Kidney epithelial cell (primary cell): Measurements from ENCODE around the gene PCDHGA1. TPM values are rescaled to one million over a fixed set of nuclear protein-coding genes. Genes with fewer than 3 reads are reported as not detected.

Experiments used
- DNase-seq: peaks from one replicate; pipeline ENCODE4 v3.0.0-alpha.2; 2010; ENCODE audit warnings: low read depth
- H3K27me3 ChIP-seq: 2 replicates; pipeline ENCODE4 v1.6.0; 2011; ENCODE audit warnings: low read length; ENCODE audit not compliant: control insufficient read depth, insufficient read depth
- H3K36me3 ChIP-seq: 2 replicates; pipeline ENCODE4 v1.5.1; 2011; ENCODE audit warnings: low read length; ENCODE audit not compliant: control insufficient read depth, insufficient read depth
- H3K4me3 ChIP-seq: 2 replicates; pipeline ENCODE4 v1.5.1; 2011; ENCODE audit warnings: low read depth, mild to moderate bottlenecking, control low read depth, low read length
- CTCF ChIP-seq: IDR thresholded peaks from 2 replicates; pipeline ENCODE4 v1.5.1; 2011; ENCODE audit warnings: mild to moderate bottlenecking, moderate library complexity, low read length, control low read depth, inconsistent platforms; ENCODE audit not compliant: insufficient read depth, poor library complexity, severe bottlenecking
- total RNA-seq: library from RNA; depleted of rRNA; stranded (reverse); fragments of >200 nt; gene quantifications from 2 replicates; pipeline ENCODE4 v1.2.3, GENCODE V29; 2015

Gene PCDHGA1
- total RNA-seq, 1 donor from 2014 or later: 0.67 TPM

- no peak for TF ChIP-seq CTCF
- Histone ChIP-seq H3K4me3 (no peak overlapping the region), H3K36me3 (no peaks in the 10 kb centered on the region), H3K27me3 (no peaks in the 10 kb centered on the region)
- DNase-seq: no peak
Measured at GRCh38 chr5:141518618-141519015, 188.3 kb downstream of the PCDHGA1 start.

- Histone ChIP-seq H3K4me3 (no peak overlapping the region), H3K36me3 (no peaks in the 10 kb centered on the region), H3K27me3 (no peaks in the 10 kb centered on the region)
- no peak for TF ChIP-seq CTCF
- DNase-seq: no peak
Measured at GRCh38 chr5:141519605-141520565, 189.6 kb downstream of the PCDHGA1 start.

- Histone ChIP-seq H3K27me3 (no peaks in the 10 kb centered on the region), H3K36me3 (no peaks in the 10 kb centered on the region), H3K4me3 (no peak overlapping the region)
- TF ChIP-seq CTCF: no peak
- peak; percentile 99 for DNase-seq
Measured at GRCh38 chr5:141521244-141521781, 191.0 kb downstream of the PCDHGA1 start.

- Histone ChIP-seq H3K4me3 (no peak overlapping the region), H3K36me3 (no peaks in the 10 kb centered on the region)
- TF ChIP-seq CTCF: no peak
Measured at GRCh38 chr5:141522301-141522700, 192.0 kb downstream of the PCDHGA1 start.

GRCh38 chr5:141523991-141524390, 193.7 kb downstream of the PCDHGA1 start:
- no peak for TF ChIP-seq CTCF
- no peak for DNase-seq
- no peaks in the 10 kb centered on the region for H3K36me3 ChIP-seq

More at GRCh38 chr5:141522301-141522700, 192.0 kb downstream of the PCDHGA1 start:
- no peak for DNase-seq
- no peaks in the 10 kb centered on the region for H3K27me3 ChIP-seq

More at GRCh38 chr5:141523991-141524390, 193.7 kb downstream of the PCDHGA1 start:
- Histone ChIP-seq H3K4me3 (no peak overlapping the region), H3K27me3 (no peaks in the 10 kb centered on the region)
